Activated T-cell treated with anti-CD3 and anti-CD28 coated beads for 1 hour (primary cell): ENCODE results near the gene ATG14.
"Not testable (repeated sequence)": the region's sequence is repeated elsewhere in the genome, so short reads cannot be mapped to it uniquely, and the experiment has no call there.

Experiments used
- DNase-seq: peaks from one replicate; pipeline ENCODE4 v3.0.0-alpha.2; 2020; ENCODE audit warnings: low read depth

Gene ATG14, protein sequence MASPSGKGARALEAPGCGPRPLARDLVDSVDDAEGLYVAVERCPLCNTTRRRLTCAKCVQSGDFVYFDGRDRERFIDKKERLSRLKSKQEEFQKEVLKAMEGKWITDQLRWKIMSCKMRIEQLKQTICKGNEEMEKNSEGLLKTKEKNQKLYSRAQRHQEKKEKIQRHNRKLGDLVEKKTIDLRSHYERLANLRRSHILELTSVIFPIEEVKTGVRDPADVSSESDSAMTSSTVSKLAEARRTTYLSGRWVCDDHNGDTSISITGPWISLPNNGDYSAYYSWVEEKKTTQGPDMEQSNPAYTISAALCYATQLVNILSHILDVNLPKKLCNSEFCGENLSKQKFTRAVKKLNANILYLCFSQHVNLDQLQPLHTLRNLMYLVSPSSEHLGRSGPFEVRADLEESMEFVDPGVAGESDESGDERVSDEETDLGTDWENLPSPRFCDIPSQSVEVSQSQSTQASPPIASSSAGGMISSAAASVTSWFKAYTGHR

GRCh38 chr14:55411426-55412389 is at the start of gene ATG14:
ATG14 (minus strand) TSS chr14:55411830; CDS start chr14:55411822, 8 bp downstream.
- DNase-seq, result peak; percentile 61

DNA sequence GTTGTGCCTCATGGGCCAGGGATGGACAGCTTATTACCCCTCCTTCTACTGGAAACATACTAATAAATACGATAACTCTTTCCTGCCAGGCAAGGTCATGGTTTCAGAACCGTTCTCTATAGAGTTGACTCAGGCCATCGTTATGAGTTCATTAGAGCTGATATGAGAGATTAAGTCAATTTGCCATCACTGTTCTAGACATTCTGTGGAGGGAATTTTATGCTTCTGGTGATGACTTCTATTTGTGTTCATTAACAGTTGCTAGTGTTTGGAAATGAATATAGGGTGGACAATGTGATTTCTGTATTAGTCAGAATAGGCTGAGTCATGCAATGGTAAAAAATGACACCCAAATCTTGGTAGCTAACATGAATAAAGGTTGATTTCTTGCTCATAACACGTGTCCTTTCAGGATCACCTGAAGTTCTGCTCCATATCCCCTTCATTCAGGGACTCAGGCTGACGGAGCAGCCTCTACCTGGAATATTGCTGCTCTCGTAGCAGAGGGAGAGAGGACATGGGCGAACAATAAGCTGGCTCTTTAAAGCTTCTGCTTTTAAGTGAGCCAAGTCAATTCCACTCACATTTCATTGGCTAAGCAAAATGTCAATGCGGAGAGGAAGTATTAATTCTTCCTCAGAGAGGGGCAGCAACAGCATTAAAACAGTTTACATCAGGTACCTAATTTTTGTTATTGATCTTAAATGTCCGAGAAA is 47.3 kb upstream of the ATG14 start:
- DNase-seq, result no peak

DNA sequence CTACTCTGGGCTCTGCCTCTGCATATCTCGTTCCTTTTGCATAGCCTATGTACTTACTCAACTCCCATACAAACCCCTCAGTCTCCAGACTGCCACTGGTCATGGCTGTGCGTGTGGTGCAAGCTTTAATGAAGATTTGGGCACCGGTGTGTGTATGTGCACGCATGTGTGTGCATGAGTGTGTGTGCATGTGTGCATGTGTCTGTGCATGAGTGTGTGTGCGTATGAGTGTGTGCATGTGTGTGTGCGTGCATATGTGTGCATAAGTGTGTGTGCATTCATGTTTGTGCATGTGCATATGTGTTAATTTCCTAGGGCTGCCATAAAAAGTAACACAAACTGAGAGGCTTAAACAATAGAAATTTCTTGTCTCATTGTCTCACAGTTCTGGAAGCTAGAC is 45.9 kb upstream of the ATG14 start:
- DNase-seq, result no peak

DNA sequence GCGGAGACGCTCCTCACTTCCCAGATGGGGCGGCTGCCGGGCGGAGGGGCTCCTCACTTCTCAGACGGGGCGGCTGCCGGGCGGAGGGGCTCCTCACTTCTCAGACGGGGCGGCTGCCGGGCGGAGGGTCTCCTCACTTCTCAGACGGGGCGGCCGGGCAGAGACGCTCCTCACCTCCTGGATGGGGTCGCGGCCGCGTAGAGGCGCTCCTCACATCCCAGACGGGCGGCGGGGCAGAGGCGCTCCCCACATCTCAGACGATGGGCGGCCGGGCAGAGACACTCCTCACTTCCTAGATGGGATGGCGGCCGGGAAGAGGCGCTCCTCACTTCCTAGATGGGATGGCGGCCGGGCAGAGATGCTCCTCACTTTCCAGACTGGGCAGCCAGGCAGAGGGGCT is 44.8 kb upstream of the ATG14 start:
- DNase-seq, result not testable (repeated sequence)

DNA sequence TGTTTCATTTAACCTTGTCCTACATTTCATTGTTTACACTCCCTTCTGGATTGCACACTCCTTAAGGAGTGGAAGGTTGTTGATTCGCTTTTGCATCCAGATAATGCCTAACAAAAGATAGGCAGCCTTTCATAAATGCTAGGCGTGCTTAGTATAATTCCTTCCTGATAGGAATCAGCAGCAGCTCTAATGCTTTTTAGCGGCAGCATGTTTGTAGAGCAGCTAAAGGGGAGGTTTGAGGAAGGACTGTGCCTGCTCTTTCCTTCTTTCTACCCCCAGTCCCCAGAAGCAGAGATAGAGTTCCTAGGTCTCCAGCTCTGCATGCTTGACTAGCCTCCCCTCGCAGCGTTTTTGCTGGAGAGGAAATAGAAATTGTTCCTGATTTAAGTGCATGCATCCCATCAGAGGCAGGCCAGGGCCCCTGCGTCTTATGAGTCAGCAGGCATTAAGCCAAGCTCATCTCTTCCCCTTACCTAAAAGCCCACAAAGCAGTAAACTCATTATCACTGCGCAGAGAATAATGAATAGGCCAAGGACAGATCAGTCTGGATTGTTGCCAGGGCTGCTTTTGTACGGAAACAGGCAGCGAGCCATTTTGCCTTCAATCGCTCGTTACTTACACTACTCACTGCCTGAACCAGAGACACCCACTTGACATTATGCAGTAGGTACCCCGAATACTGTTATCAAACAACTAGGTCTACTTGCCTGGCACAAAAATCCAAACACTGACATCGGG is 42.8 kb upstream of the ATG14 start:
- no peak for DNase-seq

GRCh38 chr14:55451950-55452349 is 40.3 kb upstream of the ATG14 start:
- no peak for DNase-seq

- DNase-seq, result no peak
Measured at GRCh38 chr14:55451398-55451797, 39.8 kb upstream of the ATG14 start.

DNA sequence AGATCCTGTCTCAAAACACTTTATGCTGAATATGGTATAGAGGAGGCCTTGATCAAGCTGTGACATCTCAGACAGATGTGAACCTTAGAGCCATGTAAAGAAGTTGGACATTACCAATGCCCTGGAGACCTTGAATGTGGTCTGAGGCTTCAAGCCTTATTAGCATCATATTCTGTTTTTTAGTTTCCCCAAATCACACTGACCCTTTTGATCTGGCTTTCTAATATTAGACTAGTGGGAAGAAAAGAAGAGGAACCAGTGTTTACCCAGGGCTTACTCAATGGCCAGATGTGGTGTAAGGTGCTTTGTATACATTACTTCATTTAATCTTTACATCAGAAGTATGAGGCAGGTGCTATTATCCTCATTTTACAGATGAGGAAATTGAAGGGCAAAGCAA is 39.4 kb upstream of the ATG14 start:
- no peak for DNase-seq

DNA sequence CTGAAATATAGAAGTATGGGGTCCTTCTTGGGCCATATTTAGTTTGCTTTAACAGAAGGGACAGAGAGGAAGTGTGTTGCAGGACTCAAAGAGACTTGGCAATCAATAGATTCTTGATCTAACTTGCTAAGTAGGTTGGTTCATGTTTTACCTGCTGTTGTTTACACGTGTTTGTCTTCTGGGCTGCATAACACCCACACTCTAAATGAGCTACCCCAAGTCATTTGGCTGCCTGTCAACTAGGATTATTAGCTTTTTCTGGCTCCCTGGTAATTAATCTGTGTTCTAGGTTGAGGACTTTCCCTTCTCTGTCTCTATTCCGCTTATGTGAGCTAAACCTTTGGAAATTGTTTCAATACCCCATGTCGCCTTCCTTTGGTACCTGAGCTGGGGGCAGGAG is 38.9 kb upstream of the ATG14 start:
- DNase-seq, result no peak

GRCh38 chr14:55450124-55450523 is 38.5 kb upstream of the ATG14 start:
- DNase-seq, result no peak

DNA sequence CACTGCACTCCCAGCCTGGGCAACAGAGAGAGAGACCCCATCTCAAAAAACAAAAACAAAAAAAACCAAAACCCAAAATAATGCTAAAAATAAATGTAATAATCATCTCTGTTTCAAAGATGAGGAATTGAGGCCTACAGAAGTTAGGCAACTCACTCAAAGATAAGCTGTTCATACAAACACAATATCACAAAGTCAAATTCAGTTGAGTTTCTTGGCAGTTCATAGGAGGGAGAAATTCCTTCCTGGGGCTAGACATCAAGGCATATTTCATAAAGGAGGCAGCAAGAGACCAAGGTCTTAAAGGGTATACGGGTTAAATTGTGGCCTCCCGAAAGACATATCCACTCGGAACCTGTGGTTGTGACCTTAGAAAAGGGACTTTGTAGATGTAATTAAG is 37.5 kb upstream of the ATG14 start:
- DNase-seq, result no peak

DNA sequence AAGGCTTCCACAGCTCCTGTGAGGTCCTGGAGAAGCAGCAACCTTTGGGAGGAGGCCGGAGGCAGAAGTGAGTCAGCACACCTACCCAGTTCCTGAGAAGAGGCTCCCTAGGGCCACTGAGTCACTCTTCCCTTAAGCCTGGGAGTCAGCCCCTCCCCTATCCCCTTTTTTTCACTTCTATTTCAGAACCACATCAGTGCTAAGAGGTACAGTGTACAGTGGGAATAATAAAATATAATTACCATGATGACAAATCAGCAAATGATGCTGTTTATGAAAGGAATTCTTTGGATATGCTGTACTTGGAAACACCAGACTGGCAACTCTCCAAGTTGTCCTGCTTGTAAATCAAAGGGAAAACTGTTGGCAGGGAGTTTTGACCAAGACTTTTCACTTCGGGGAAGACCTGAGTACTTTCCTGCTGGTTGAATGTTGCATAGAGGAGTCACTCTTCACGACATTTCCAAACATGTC is 36.5 kb upstream of the ATG14 start:
- no peak for DNase-seq

DNA sequence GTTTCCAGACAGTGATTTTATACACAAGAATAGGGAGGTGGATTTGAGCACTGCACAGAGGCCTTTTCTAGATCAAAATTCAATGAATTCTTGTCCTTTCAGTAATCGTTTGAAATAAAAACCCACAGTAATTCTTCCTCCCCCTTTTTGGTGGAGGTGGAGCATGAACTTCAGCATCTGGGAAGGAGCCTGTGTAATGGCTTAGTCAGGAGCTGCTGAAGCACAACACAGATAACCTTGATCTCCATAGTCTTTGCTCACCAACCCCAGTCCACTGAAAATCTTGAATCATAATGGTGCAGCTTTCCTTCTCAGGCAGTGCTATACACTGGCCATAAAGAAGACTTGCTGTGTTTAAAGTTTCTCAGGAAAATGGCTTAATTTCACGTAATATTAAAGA is 35.2 kb upstream of the ATG14 start:
- no peak for DNase-seq

DNA sequence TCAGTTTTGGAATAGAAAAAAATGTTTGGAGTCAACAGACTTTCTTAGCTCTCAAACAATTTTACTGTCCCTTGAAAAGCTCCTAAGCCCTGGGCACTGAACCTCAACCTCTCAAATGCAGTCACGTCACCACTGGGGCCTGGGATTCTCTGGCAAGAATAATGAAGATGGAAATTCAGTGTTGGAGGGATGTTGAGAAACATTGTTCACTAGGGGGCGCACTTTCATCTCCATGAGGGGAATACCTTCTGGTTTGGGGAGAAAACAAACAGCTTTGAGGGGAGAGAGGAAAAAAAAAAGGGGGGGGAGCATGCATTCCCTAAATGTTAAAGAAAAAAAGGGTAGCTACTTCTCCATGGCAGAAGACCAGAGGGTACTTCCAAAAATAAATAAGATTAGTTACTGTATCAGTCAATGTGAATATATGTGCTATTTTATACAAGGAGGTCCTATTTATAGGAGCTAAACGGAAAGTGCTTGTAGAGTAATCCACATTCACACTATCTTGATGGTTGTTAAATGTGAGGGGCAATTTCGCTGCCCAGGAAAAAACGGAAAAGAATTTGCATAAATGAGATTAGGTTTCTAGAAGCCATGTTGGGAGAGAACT is 34.6 kb upstream of the ATG14 start:
- peak; percentile 38 for DNase-seq

DNA sequence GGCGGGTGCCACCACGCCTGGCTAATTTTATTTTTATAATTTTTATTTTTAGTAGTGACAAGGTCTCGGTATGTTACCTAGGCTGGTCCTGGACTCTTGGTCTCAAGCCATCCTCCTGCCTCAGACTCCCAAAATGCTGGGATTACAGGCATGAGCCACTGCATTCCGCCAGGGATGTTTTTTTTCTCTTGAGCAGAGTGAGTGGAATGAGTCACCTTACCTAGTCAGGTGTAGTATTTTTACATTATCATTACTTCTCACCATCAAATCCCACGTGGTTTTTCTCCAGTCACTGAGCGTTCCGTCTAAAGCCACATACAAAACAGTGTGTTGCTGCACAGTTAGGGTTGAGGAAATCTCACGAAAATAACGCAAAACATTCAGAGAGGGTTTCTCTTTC is 29.7 kb upstream of the ATG14 start:
- DNase-seq, result no peak

GRCh38 chr14:55440385-55440784 is 28.8 kb upstream of the ATG14 start, which contains the start of gene TBPL2:
TBPL2 (minus strand) TSS chr14:55440616; CDS start chr14:55440449, 167 bp downstream.
- DNase-seq, result no peak

DNA sequence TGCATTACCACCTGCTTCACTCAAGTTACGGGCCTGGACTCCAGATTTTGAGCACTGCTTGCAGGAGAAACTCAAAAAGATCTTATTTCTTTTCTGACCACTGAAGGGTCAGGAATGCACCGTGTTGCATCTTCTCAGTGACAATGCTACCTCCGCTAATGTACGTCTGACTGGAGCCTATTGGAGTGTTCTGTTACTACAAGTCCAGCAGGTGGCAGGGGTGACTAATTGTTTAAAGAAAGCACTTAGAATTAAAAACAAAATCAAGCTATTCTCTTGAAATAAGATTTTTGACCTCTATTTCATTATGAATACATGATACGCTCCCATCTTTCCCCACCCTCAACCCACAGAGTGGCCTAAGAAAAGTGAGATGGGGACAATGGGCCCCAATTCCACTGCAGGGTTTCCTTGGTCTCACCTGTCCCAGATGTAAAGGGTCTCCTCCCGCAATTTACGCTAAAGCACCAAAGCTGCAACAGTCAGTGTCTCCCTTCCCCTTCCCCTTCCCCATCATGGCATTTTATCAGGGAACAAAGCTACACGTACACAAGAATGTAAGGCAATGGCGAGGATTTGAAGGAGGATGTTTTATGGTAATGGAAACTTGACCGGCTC is 26.5 kb upstream of the ATG14 start:
- no peak for DNase-seq

- no peak for DNase-seq
Measured at GRCh38 chr14:55436931-55437330, 25.3 kb upstream of the ATG14 start.

DNA sequence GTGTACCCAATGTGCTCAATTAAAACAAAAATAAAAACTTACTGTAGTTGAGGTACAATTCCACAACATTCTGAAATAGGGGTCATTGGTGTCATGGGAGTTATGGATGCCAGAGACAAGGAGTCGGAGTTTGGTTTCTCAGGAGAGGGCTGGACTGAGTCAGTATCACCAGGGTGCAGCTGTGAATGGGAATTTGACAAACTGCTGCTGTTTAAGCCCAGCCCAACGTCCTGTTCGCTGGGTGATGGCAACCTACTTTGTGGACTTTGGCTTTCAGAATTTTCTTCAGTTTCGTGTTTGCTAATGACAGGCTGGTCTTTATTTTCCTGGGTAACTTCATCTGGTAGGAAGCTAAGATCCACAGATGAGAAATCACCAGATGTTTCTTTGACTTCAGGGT is 24.9 kb upstream of the ATG14 start:
- DNase-seq, result no peak

DNA sequence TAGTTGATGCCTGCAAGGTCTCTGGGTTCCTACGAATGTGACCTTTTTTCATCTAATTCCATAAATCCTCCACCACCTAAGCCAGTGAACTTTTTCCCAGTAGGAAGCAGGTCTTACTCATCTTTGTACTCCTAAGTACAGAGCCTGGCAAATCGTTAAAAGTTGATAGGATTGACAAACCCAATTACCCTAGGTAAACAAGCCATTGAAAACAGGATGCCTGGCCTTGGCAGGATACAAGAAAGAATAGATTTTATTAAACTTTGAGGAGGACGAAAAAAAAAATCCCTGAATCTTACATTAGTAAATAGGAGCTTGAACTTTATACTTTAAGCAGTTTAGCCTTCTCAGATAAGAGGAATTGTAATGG is 23.2 kb upstream of the ATG14 start:
- no peak for DNase-seq
